H54 (cell line): ENCODE measurements around the gene B3GNT7.
"Not testable (repeated sequence)": the region's sequence is repeated elsewhere in the genome, so short reads cannot be mapped to it uniquely, and the experiment has no call there.

Source experiments
- DNase-seq: peaks from one replicate; pipeline ENCODE4 v3.0.0; 2011; ENCODE audit warnings: low spot score, mixed read lengths; ENCODE audit not compliant: insufficient read length
- FAIRE-seq: peaks from 3 replicates; lab custom pipeline; 2011; peaks lifted over from hg19 to GRCh38; lab: Jason Lieb, UNC
- POLR2A ChIP-seq: IDR thresholded peaks from 2 replicates; pipeline ENCODE4 v1.6.1; 2011; ENCODE audit warnings: low read depth, mild to moderate bottlenecking, low read length

The B3GNT7 gene, protein sequence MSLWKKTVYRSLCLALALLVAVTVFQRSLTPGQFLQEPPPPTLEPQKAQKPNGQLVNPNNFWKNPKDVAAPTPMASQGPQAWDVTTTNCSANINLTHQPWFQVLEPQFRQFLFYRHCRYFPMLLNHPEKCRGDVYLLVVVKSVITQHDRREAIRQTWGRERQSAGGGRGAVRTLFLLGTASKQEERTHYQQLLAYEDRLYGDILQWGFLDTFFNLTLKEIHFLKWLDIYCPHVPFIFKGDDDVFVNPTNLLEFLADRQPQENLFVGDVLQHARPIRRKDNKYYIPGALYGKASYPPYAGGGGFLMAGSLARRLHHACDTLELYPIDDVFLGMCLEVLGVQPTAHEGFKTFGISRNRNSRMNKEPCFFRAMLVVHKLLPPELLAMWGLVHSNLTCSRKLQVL

GRCh38 chr2:231395188-231396057, at the start of gene B3GNT7:
Gene B3GNT7, plus strand, starts transcription at chr2:231395710. Its CDS starts 94 bp downstream, at chr2:231395804.
- DNase-seq = no peak
- FAIRE-seq = no peak
- no peak for TF ChIP-seq POLR2A

GRCh38 chr2:231347081-231347480, 48.4 kb upstream of the B3GNT7 start:
- no peak for FAIRE-seq
- TF ChIP-seq POLR2A = no peak
- DNase-seq = no peak

- TF ChIP-seq POLR2A = no peak
- DNase-seq (no peak), FAIRE-seq (no peak)
Observed at GRCh38 chr2:231347638-231348037, 47.9 kb upstream of the B3GNT7 start.

GRCh38 chr2:231348173-231348572, 47.3 kb upstream of the B3GNT7 start:
- FAIRE-seq (no peak), DNase-seq (no peak)
- no peak for TF ChIP-seq POLR2A

DNA sequence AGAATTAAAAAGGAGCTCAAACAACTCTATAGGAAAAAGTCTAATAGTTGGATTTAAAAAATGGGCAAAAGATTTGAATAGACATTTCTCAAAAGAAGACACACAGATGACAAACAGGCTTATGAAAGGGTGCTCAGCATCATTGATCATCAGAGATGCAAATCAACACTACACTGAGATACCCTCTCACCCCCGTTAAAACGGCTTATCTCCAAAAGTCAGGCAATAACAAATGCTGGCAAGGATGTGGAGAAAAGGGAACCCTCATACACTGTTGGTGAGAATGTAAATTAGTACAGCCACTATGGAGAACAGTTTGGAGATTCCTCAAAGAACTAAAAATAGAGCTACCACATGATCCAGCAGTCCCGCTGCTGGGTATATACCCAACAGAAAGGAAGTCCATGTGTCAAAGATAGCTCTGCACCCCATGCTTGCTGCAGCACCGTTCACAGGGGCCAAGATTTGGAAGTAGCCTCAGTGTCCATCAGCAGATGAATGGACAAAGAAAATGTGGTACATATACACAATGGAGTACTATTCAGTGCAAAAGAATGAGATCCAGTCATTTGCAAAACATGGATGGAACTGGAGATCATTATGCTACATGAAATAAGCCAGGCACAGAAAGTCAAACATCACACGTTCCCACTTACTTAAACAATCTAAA, 46.7 kb upstream of the B3GNT7 start:
- no peak for TF ChIP-seq POLR2A
- DNase-seq (no peak), FAIRE-seq (no peak)

DNA sequence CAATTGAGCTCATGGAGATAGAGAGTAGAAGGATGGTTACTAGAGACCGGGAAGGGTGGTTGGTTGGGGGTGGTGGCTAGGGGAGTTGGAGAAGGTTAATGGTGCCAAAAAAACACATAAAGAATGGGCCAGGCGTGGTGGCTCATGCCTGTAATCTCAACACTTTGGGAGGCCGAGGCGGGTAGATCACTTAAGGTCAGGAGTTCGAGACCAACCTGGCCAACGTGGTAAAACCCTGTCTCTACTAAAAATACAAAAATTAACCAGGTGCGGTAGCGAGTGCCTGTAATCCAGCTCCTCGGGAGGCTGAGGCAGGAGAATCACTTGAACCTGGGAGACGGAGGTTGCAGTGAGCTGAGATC, 46.2 kb upstream of the B3GNT7 start:
- not testable (repeated sequence) for FAIRE-seq, DNase-seq

DNA sequence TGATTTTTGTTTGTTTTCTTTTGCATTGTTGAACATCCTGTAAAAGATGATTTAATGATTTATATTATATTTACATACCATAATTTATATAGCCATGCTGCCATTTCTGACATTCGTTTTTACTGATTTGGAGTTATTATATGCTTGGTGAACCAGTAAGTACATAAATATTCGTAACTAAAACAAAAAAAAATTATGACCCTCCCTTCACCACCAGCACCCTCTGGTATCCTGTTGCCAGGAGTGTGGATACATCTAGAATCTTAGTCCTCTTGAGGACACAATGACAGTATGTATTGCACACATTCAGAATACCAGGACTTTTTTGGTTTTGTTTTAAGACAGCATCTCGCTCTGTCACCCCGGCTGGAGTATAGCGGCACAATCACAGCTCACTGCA, 43.9 kb upstream of the B3GNT7 start:
- FAIRE-seq (no peak), DNase-seq (no peak)
- TF ChIP-seq POLR2A = no peak

- no peak for FAIRE-seq
- DNase-seq = no peak
- no peak for TF ChIP-seq POLR2A
Observed at GRCh38 chr2:231353469-231353868, 42.0 kb upstream of the B3GNT7 start.

- no peak for TF ChIP-seq POLR2A
- DNase-seq (no peak), FAIRE-seq (no peak)
Observed at GRCh38 chr2:231355508-231356465, 39.7 kb upstream of the B3GNT7 start.

DNA sequence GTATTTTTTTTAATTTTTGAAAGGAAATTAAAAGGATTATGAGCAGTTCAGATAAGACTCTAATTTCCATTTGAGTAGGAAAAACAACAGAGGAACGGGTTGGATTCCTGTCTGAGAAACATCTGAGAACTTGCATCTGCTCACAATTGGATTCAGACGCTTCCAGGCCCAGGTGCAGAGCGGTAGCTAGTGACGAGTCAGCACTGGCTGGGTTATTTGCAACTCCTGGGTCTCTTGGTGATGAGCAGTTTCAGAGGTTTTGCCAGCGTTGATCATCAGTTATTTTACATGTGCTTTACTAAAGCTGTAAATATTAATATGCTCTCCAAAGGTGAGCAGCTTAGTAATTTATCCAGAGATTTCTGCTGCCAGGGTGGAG, 39.1 kb upstream of the B3GNT7 start:
- FAIRE-seq (no peak), DNase-seq (no peak)
- TF ChIP-seq POLR2A = no peak

DNA sequence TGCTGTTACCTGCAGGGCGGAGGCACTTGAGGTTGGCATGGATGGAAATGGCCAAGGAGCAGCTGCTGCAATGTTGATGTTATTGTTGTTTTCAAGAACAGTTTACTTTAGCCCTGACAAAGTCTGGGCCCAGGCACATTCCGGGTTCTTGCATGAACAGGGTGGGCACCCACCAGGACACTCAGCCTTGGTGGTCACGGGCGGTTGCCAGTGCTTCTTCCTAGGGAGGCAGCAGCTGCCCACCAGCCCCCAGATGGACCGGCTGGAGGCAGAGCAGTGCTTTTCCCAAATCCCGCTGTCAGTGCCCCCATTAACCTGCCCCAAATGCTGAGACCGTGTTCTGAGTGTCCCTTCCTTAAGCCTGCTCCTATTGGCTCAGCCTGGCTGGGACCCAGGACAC, 38.5 kb upstream of the B3GNT7 start:
- FAIRE-seq (no peak), DNase-seq (no peak)
- no peak for TF ChIP-seq POLR2A

DNA sequence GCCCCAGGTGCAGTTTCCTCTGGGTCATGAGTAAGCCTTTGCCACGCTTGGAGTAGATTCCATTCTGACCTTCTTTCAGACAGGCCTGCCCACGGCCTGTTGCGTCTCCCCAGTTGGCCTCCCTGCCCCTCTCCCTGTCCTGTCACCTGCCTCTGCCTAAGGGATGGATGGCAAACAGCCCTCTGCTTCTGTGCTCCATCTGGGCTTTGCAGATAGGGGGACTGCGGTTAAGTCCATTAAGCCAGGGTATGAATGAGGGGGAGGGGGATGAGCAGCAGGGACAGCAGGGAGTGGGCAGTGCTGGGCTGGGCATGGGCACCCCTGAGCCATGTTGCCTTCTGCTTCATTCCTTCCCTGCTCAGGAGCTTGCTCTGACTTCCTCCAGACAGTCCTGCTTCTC, 37.6 kb upstream of the B3GNT7 start:
- FAIRE-seq (no peak), DNase-seq (no peak)
- TF ChIP-seq POLR2A = no peak

DNA sequence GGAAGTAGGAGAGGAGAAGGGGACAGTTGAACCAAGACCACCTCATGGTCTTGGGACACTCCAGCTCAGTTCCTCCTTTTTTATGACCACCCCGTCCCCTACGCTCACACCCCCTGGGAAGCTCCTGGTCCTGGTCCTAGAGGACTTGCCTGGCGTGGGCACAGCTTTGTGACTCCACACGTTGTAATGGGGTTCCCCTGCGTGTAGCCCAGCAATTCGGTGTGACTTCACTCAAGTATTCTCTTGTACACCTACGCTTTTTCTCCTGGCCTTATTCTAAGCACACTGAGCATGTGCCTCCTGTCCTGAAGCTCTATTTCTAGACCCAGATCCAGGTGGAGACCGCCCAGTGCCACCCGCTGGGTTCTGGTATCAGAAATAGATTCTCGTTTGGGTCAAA, 36.1 kb upstream of the B3GNT7 start:
- no peak for DNase-seq
- FAIRE-seq = no peak
- TF ChIP-seq POLR2A = no peak
